Prostate gland (tissue), 2 donors: ENCODE results near the gene FBXL19. TPM values are rescaled to one million over a fixed set of nuclear protein-coding genes. Genes with fewer than 3 reads are reported as not detected.

ENCODE experiments used
- DNase-seq: peaks from one replicate; pipeline ENCODE4 v3.0.0-alpha.2; 2019; ENCODE audit warnings: low spot score
- H3K27ac ChIP-seq, 2 donors: fragments of 200-600 bp; sonication (generic); 2 replicates each; pipeline ENCODE4 v1.5.1; 2017 to 2019
- H3K27me3 ChIP-seq: fragments of 200-600 bp; sonication (generic); replicated peaks from 2 replicates; pipeline ENCODE4 v1.5.1; 2019; ENCODE audit not compliant: insufficient read depth
- H3K36me3 ChIP-seq, 2 donors: fragments of 200-600 bp; sonication (generic); 1 replicate in 1 of 2; 2 replicates in 1 of 2; pipeline versions ENCODE4 v1.5.1 to v1.8.1; 2017 to 2019
- H3K4me1 ChIP-seq: fragments of 200-600 bp; sonication (generic); replicated peaks from 2 replicates; pipeline ENCODE4 v1.5.1; 2019
- H3K4me3 ChIP-seq, 2 donors: fragments of 200-600 bp; sonication (generic); 2 replicates each; pipeline ENCODE4 v1.5.1; 2017 to 2019
- H3K9me3 ChIP-seq: fragments of 200-600 bp; sonication (generic); 2 replicates; pipeline ENCODE4 v1.5.1; 2017
- POLR2A ChIP-seq: fragments of 450-650 bp; IDR thresholded peaks from one replicate; pipeline ENCODE4 v1.6.1; 2016; ENCODE audit warnings: antibody characterized with exemption, mild to moderate bottlenecking
- POLR2AphosphoS5 ChIP-seq: sonication (generic); formaldehyde crosslinking; IDR thresholded peaks from one replicate; pipeline ENCODE4 v1.6.1; 2017; ENCODE audit warnings: antibody characterized with exemption
- WGBS: methylation state at CpG from one replicate; pipeline ENCODE4 v1.1.5; 2018; 5-methylcytosine and 5-hydroxymethylcytosine counted together
- intact Hi-C: fragments of 100-400 bp; cut with DNase I; formaldehyde crosslinking; loops from one replicate; pipeline ENCODE4 v1.14.2; 2022
- total RNA-seq, 2 donors: library from RNA; depleted of rRNA; stranded (reverse); fragments of >200 nt; gene quantifications; one replicate each; pipeline ENCODE4 v1.1.0, GENCODE V29; 2016
- TF ChIP-seq, protein P1 (sequence below), 4 experiments: fragments of 200-600 bp in 2 of 4; fragments of 450-650 bp in 2 of 4; sonication (generic) in 2 of 4; IDR thresholded peaks; 1 replicate in 3 of 4; 2 replicates in 1 of 4; pipeline ENCODE4 v1.5.1; 2016 to 2019; ENCODE audit warnings: antibody characterized with exemption in 4 of 4, mild to moderate bottlenecking in 2 of 4, moderate library complexity in 2 of 4

Gene FBXL19
- total RNA-seq, 2 donors from 2014 or later, result 23.5 to 125 TPM

- peaks cover 14 to 37% of the 10 kb centered on the region in 2 donors for H3K36me3 ChIP-seq
Observed at GRCh38 chr16:30967795-30968194, 44.4 kb downstream of the FBXL19 start.

GRCh38 chr16:30969246-30969842, 46.0 kb downstream of the FBXL19 start:
- H3K36me3 ChIP-seq, result peaks cover 17 to 26% of the 10 kb centered on the region in 2 donors

More at GRCh38 chr16:30967795-30968194, 44.4 kb downstream of the FBXL19 start:
- H3K4me3 ChIP-seq, result no peak overlapping the region
- TF ChIP-seq POLR2A, result no peak
- TF ChIP-seq, protein P1, sequence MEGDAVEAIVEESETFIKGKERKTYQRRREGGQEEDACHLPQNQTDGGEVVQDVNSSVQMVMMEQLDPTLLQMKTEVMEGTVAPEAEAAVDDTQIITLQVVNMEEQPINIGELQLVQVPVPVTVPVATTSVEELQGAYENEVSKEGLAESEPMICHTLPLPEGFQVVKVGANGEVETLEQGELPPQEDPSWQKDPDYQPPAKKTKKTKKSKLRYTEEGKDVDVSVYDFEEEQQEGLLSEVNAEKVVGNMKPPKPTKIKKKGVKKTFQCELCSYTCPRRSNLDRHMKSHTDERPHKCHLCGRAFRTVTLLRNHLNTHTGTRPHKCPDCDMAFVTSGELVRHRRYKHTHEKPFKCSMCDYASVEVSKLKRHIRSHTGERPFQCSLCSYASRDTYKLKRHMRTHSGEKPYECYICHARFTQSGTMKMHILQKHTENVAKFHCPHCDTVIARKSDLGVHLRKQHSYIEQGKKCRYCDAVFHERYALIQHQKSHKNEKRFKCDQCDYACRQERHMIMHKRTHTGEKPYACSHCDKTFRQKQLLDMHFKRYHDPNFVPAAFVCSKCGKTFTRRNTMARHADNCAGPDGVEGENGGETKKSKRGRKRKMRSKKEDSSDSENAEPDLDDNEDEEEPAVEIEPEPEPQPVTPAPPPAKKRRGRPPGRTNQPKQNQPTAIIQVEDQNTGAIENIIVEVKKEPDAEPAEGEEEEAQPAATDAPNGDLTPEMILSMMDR (IDR thresholded peaks at IDR 0.05), result no peak
- TF ChIP-seq POLR2AphosphoS5, result no peak
- no peaks in the 10 kb centered on the region for H3K27me3 ChIP-seq
- DNase-seq, result no peak
- no peaks in the 10 kb centered on the region for H3K9me3 ChIP-seq
- no peaks in the 10 kb centered on the region for H3K4me1 ChIP-seq
- intact Hi-C loops, result no loop called here
- 90% methylated on average over 4 of the region's 4 CpGs for WGBS
- no peak overlapping the region for H3K27ac ChIP-seq

DNA sequence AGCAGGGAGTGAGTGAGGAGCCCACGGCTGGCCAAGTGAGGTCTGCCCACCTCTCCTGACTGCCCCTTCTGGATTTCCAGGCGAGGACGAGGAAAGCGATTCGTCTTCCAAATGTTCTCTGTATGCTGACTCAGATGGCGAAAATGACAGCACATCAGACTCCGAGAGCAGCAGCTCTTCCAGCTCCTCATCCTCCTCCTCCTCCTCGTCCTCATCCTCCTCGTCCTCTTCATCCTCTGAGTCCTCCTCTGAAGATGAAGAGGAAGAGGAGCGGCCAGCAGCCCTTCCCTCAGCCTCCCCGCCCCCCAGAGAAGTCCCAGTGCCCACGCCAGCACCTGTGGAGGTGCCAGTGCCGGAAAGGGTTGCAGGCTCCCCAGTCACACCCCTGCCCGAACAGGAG, 47.9 kb downstream of the FBXL19 start:
- TF ChIP-seq, protein P1 (IDR thresholded peaks at IDR 0.05), result no peak
- no peak for TF ChIP-seq POLR2A
- TF ChIP-seq POLR2AphosphoS5, result no peak
- H3K4me3 ChIP-seq, result no peak overlapping the region
- H3K4me1 ChIP-seq, result no peaks in the 10 kb centered on the region
- peaks cover 12 to 24% of the 10 kb centered on the region in 2 donors for H3K36me3 ChIP-seq
- H3K27ac ChIP-seq, result no peak overlapping the region
- intact Hi-C loops, result no loop called here
- DNase-seq, result no peak
- no peaks in the 10 kb centered on the region for H3K9me3 ChIP-seq
- 92% methylated on average over 14 of the region's 14 CpGs for WGBS
- no peaks in the 10 kb centered on the region for H3K27me3 ChIP-seq

More at GRCh38 chr16:30969246-30969842, 46.0 kb downstream of the FBXL19 start:
- H3K9me3 ChIP-seq, result no peaks in the 10 kb centered on the region
- H3K27me3 ChIP-seq, result no peaks in the 10 kb centered on the region
- no peaks in the 10 kb centered on the region for H3K4me1 ChIP-seq
- no peak overlapping the region for H3K27ac ChIP-seq
- no peak overlapping the region for H3K4me3 ChIP-seq
- 95% methylated on average over 19 of the region's 19 CpGs for WGBS
- intact Hi-C loops, result no loop called here
- TF ChIP-seq POLR2A, result no peak
- TF ChIP-seq POLR2AphosphoS5, result no peak
- TF ChIP-seq, protein P1 (IDR thresholded peaks at IDR 0.05), result no peak
- DNase-seq, result no peak

DNA sequence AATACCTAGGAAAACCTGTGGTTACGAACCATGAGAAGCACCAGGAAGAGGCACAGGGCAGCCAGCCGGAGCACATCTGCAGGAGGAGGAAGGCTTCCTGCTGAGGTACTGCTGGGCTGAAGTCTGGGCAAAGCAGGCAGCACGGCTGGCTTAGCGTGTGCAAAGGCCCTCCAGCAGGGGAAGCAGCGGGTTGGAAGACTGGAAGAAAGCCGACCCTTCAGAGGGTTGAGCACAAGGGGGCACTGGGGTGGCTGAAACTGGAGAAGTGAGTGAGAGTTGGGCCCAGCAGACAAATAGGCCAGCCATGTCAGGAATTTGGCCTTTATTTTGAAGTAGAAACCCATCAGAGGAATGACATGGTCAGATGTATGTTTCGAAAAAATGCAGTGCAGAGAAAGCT, 49.5 kb downstream of the FBXL19 start:
- H3K4me3 ChIP-seq, result no peak overlapping the region
- intact Hi-C loops, result no loop called here
- peaks cover 11 to 22% of the 10 kb centered on the region in 2 donors for H3K36me3 ChIP-seq
- no peak for DNase-seq
- H3K27me3 ChIP-seq, result no peaks in the 10 kb centered on the region
- TF ChIP-seq POLR2A, result no peak
- TF ChIP-seq, protein P1 (IDR thresholded peaks at IDR 0.05), result no peak
- no peak for TF ChIP-seq POLR2AphosphoS5
- no peaks in the 10 kb centered on the region for H3K9me3 ChIP-seq
- 89% methylated on average over 7 of the region's 7 CpGs for WGBS
- no peaks in the 10 kb centered on the region for H3K4me1 ChIP-seq
- no peak overlapping the region for H3K27ac ChIP-seq

DNA sequence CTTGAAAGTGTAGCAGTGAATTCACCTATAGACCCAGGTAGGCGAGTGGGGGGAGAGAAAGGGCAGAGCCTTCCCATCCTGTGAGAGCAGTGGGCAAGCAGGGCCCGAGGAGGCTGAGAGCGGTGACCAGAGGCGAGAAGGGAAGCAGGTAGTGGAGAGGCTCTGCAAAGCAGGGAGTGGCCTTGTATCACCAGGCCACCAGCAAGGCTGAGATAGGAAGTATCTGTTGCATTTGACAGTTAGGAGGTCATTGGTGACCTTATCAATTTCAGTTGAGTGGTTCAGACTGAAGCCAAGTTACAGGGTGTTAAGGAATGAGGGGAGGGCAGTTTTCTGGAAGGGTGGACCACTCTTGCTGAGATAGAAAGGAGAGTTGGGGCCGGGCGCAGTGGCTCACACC, 51.0 kb downstream of the FBXL19 start:
- TF ChIP-seq, protein P1 (IDR thresholded peaks at IDR 0.05), result no peak
- TF ChIP-seq POLR2A, result no peak
- no peak for TF ChIP-seq POLR2AphosphoS5
- H3K27me3 ChIP-seq, result no peaks in the 10 kb centered on the region
- WGBS, result 95% methylated on average over 6 of the region's 6 CpGs
- intact Hi-C loops, result no loop called here
- no peaks in the 10 kb centered on the region for H3K9me3 ChIP-seq
- H3K36me3 ChIP-seq, result peaks cover 11 to 29% of the 10 kb centered on the region in 2 donors
- H3K4me3 ChIP-seq, result no peak overlapping the region
- no peak for DNase-seq
- H3K4me1 ChIP-seq, result no peaks in the 10 kb centered on the region
- H3K27ac ChIP-seq, result no peak overlapping the region
